Neural cell (in vitro differentiated cells): ENCODE data around the gene INSR. TPM values are rescaled to one million over a fixed set of nuclear protein-coding genes. Genes with fewer than 3 reads are reported as not detected.

Experiments
- H2AFZ ChIP-seq: fragments of 200-600, 300-800 bp; sonication (generic), shearing (Covaris generic); 2 replicates; pipeline ENCODE4 v1.6.0; 2014; ENCODE audit warnings: low read depth, mild to moderate bottlenecking, antibody characterized with exemption, low read length, moderate library complexity
- H3F3A ChIP-seq: fragments of 200-600 bp; shearing (Covaris generic); 2 replicates; pipeline ENCODE4 v1.6.1; 2016; ENCODE audit warnings: mild to moderate bottlenecking, moderate library complexity, mixed read lengths, antibody characterized with exemption, low read length; ENCODE audit not compliant: insufficient read depth, poor library complexity, severe bottlenecking
- H3K27ac ChIP-seq: fragments of 200-600, 300-800 bp; sonication (generic), shearing (Covaris generic); 2 replicates; pipeline ENCODE4 v1.5.1; 2014; ENCODE audit warnings: mild to moderate bottlenecking, low read length, moderate library complexity
- H3K27me3 ChIP-seq: fragments of 300-800, 200-600 bp; sonication (generic), shearing (Covaris generic); 2 replicates; pipeline ENCODE4 v1.6.0; 2014; ENCODE audit warnings: mild to moderate bottlenecking, low read depth, low read length, moderate library complexity; ENCODE audit not compliant: insufficient read depth
- H3K36me3 ChIP-seq: fragments of 300-800, 200-600 bp; sonication (generic), shearing (Covaris generic); 2 replicates; pipeline ENCODE4 v1.5.1; 2014; ENCODE audit warnings: mild to moderate bottlenecking, antibody characterized with exemption, low read length, moderate library complexity; ENCODE audit not compliant: insufficient read depth
- H3K4me2 ChIP-seq: fragments of 300-800, 200-600 bp; sonication (generic), shearing (Covaris generic); 2 replicates; pipeline ENCODE4 v1.6.0; 2014; ENCODE audit warnings: mild to moderate bottlenecking, low read length
- H3K4me3 ChIP-seq: fragments of 300-800, 200-600 bp; sonication (generic), shearing (Covaris generic); 2 replicates; pipeline ENCODE4 v1.5.1; 2014; ENCODE audit warnings: mild to moderate bottlenecking, low read length, moderate library complexity
- H3K79me2 ChIP-seq: fragments of 200-600 bp; shearing (Covaris generic); replicated peaks from 2 replicates; pipeline ENCODE4 v1.6.0; 2014; ENCODE audit warnings: mild to moderate bottlenecking, low read length, moderate library complexity; ENCODE audit not compliant: insufficient read depth
- H3K9ac ChIP-seq: fragments of 300-800, 200-600 bp; sonication (generic), shearing (Covaris generic); 2 replicates; pipeline ENCODE4 v1.6.1; 2016; ENCODE audit warnings: mild to moderate bottlenecking, low read length, mixed read lengths
- H3K9me2 ChIP-seq: fragments of 200-600 bp; shearing (Covaris generic); 2 replicates; pipeline ENCODE4 v1.6.1; 2016; ENCODE audit warnings: mild to moderate bottlenecking, low read length, mixed read lengths; ENCODE audit not compliant: insufficient read depth
- H3K9me3 ChIP-seq: fragments of 200-600, 300-800 bp; sonication (generic), shearing (Covaris generic); 2 replicates; pipeline ENCODE4 v1.6.1; 2016; ENCODE audit warnings: mild to moderate bottlenecking, mixed run types, low read length, moderate library complexity, mixed read lengths
- H4K20me1 ChIP-seq: fragments of 200-600 bp; shearing (Covaris generic); 2 replicates; pipeline ENCODE4 v1.6.1; 2016; ENCODE audit warnings: mild to moderate bottlenecking, mixed run types; ENCODE audit not compliant: insufficient read depth
- CTCF ChIP-seq: fragments of 450-650 bp; IDR thresholded peaks from 2 replicates; pipeline ENCODE4 v1.5.1; 2014; ENCODE audit warnings: antibody characterized with exemption, mild to moderate bottlenecking, moderate library complexity; ENCODE audit not compliant: poor library complexity, severe bottlenecking
- EP300 ChIP-seq: fragments of 450-650 bp; conservative IDR thresholded peaks from 2 replicates; pipeline ENCODE4 v1.6.1; 2014; ENCODE audit warnings: antibody characterized with exemption, mild to moderate bottlenecking, moderate library complexity; ENCODE audit not compliant: poor library complexity, severe bottlenecking
- EZH2 ChIP-seq: fragments of 200-600, 300-800 bp; shearing (Covaris generic), sonication (generic); IDR thresholded peaks from 2 replicates; pipeline ENCODE4 v1.6.1; 2014; ENCODE audit warnings: antibody characterized with exemption, low read length, borderline replicate concordance, mild to moderate bottlenecking; ENCODE audit not compliant: insufficient read depth, poor library complexity, severe bottlenecking
- MXI1 ChIP-seq: fragments of 450-650 bp; conservative IDR thresholded peaks from 2 replicates; pipeline ENCODE4 v1.6.1; 2014; ENCODE audit warnings: antibody characterized with exemption, mild to moderate bottlenecking; ENCODE audit not compliant: poor library complexity, severe bottlenecking
- POLR2AphosphoS5 ChIP-seq: IDR thresholded peaks from 2 replicates; pipeline ENCODE4 v1.6.1; 2012
- RAD21 ChIP-seq: fragments of 450-650 bp; conservative IDR thresholded peaks from 2 replicates; pipeline ENCODE4 v1.6.1; 2014; ENCODE audit warnings: antibody characterized with exemption, mild to moderate bottlenecking, moderate library complexity
- REST ChIP-seq: IDR thresholded peaks from 2 replicates; pipeline ENCODE4 v1.6.1; 2012; ENCODE audit warnings: borderline replicate concordance
- SMC3 ChIP-seq: fragments of 450-650 bp; conservative IDR thresholded peaks from 2 replicates; pipeline ENCODE4 v1.6.1; 2014; ENCODE audit warnings: antibody characterized with exemption, mild to moderate bottlenecking, moderate library complexity; ENCODE audit not compliant: poor library complexity
- TAF1 ChIP-seq: IDR thresholded peaks from 2 replicates; pipeline ENCODE4 v1.6.1; 2012; ENCODE audit warnings: low read depth
- polyA plus RNA-seq: library from polyadenylated mRNA; depleted of rRNA; stranded (reverse); fragments of >200 nt; gene quantifications from 2 replicates; pipeline ENCODE4 v1.2.3, GENCODE V29; 2014

The INSR gene
- polyA plus RNA-seq, 1 donor from 2014 or later, result 16.0 TPM

- TF ChIP-seq EP300, result no peak
- no peak for TF ChIP-seq CTCF
- TF ChIP-seq SMC3, result no peak
- TF ChIP-seq TAF1, result no peak
- no peak for TF ChIP-seq POLR2AphosphoS5
- TF ChIP-seq REST, result no peak
- TF ChIP-seq RAD21, result no peak
- no peak for TF ChIP-seq EZH2
- Histone ChIP-seq H3K36me3 (peaks cover 13% of the 10 kb centered on the region), H2AFZ (no peak overlapping the region), H3K79me2 (no peaks in the 10 kb centered on the region), H3K4me2 (no peak overlapping the region), H3K9me2 (no peaks in the 10 kb centered on the region), H3K27me3 (no peaks in the 10 kb centered on the region), H3K9ac (no peak overlapping the region), H3K9me3 (no peaks in the 10 kb centered on the region), H4K20me1 (no peaks in the 10 kb centered on the region), H3K27ac (no peak overlapping the region), H3F3A (no peaks in the 10 kb centered on the region), H3K4me3 (no peak overlapping the region)
These were observed 164.2 kb downstream of the INSR start for GRCh38 chr19:7130043-7130442.

GRCh38 chr19:7126132-7126531 is 168.1 kb downstream of the INSR start:
- Histone ChIP-seq H3K27me3 (no peaks in the 10 kb centered on the region), H3K27ac (no peak overlapping the region), H3K9me2 (no peaks in the 10 kb centered on the region), H2AFZ (no peak overlapping the region), H3F3A (no peaks in the 10 kb centered on the region), H3K79me2 (no peaks in the 10 kb centered on the region), H3K9me3 (no peaks in the 10 kb centered on the region), H4K20me1 (no peaks in the 10 kb centered on the region), H3K4me2 (no peak overlapping the region), H3K36me3 (peaks cover 13% of the 10 kb centered on the region), H3K9ac (no peak overlapping the region), H3K4me3 (no peak overlapping the region)
- no peak for TF ChIP-seq MXI1
- no peak for TF ChIP-seq EP300
- TF ChIP-seq TAF1, result no peak
- no peak for TF ChIP-seq SMC3
- no peak for TF ChIP-seq POLR2AphosphoS5
- TF ChIP-seq CTCF, result no peak
- TF ChIP-seq RAD21, result no peak
- TF ChIP-seq REST, result no peak
- no peak for TF ChIP-seq EZH2
